SU-DHL-6 (cell line): ENCODE data around the gene STRA8.

Experiments
- H2AFZ ChIP-seq: fragments of 200-600 bp; sonication (generic); 2 replicates; pipeline ENCODE4 v1.6.1; 2014; ENCODE audit warnings: low read depth, mild to moderate bottlenecking, moderate library complexity, mixed read lengths, antibody characterized with exemption, low read length; ENCODE audit not compliant: severe bottlenecking
- H3F3A ChIP-seq: fragments of 200-600 bp; shearing (Covaris generic); 2 replicates; pipeline ENCODE4 v1.6.0; 2016; ENCODE audit warnings: antibody characterized with exemption, mild to moderate bottlenecking; ENCODE audit not compliant: insufficient read depth
- H3K27ac ChIP-seq: fragments of 200-600 bp; sonication (generic); 2 replicates; pipeline ENCODE4 v1.5.1; 2016; ENCODE audit warnings: low read depth, mild to moderate bottlenecking, low read length, moderate library complexity, mixed read lengths
- H3K27me3 ChIP-seq: fragments of 200-600 bp; sonication (generic), shearing (Covaris generic); 2 replicates; pipeline ENCODE4 v1.6.0; 2014; ENCODE audit warnings: mild to moderate bottlenecking, low read length
- H3K36me3 ChIP-seq: fragments of 200-600 bp; sonication (generic); 2 replicates; pipeline ENCODE4 v1.6.1; 2014; ENCODE audit warnings: mild to moderate bottlenecking, low read length, mixed read lengths
- H3K4me2 ChIP-seq: fragments of 300-600, 200-600 bp; shearing (Covaris generic), sonication (generic); 2 replicates; pipeline ENCODE4 v1.6.0; 2014; ENCODE audit warnings: low read length, low read depth, mild to moderate bottlenecking; ENCODE audit not compliant: poor library complexity, severe bottlenecking
- H3K4me3 ChIP-seq: fragments of 200-600 bp; sonication (generic); 2 replicates; pipeline ENCODE4 v1.5.1; 2014; ENCODE audit warnings: antibody characterized with exemption, low read length, mild to moderate bottlenecking, mixed read lengths; ENCODE audit not compliant: insufficient read depth, poor library complexity, severe bottlenecking
- H3K79me2 ChIP-seq: fragments of 200-600 bp; sonication (generic); 2 replicates; pipeline ENCODE4 v1.6.1; 2014; ENCODE audit warnings: mild to moderate bottlenecking, low read length, moderate library complexity; ENCODE audit not compliant: insufficient read depth
- H3K9ac ChIP-seq: fragments of 200-600 bp; sonication (generic); 2 replicates; pipeline ENCODE4 v1.7.0; 2014; ENCODE audit warnings: mild to moderate bottlenecking, low read length
- H3K9me2 ChIP-seq: fragments of 200-600 bp; sonication (generic); replicated peaks from 2 replicates; pipeline ENCODE4 v1.6.1; 2014; ENCODE audit warnings: low read length; ENCODE audit not compliant: insufficient read depth
- H3K9me3 ChIP-seq: fragments of 200-600 bp; sonication (generic); 2 replicates; pipeline ENCODE4 v1.6.1; 2014; ENCODE audit warnings: low read length, mixed read lengths; ENCODE audit not compliant: insufficient read depth
- H4K20me1 ChIP-seq: fragments of 200-600 bp; sonication (generic); 2 replicates; pipeline ENCODE4 v1.6.1; 2014; ENCODE audit warnings: low read depth, mild to moderate bottlenecking, antibody characterized with exemption, low read length, moderate library complexity, mixed read lengths
- CTCF ChIP-seq: fragments of 200-600 bp; sonication (generic); IDR thresholded peaks from one replicate; pipeline ENCODE4 v1.5.1; 2017; ENCODE audit warnings: antibody characterized with exemption, mild to moderate bottlenecking, low read length, moderate library complexity; ENCODE audit not compliant: insufficient read depth, poor library complexity, severe bottlenecking
- EZH2phosphoT487 ChIP-seq: fragments of 200-600 bp; sonication (generic), shearing (Covaris generic); conservative IDR thresholded peaks from 2 replicates; pipeline ENCODE4 v1.6.1; 2018; ENCODE audit warnings: mild to moderate bottlenecking, antibody characterized with exemption, low read length, moderate library complexity, mixed read lengths

STRA8 gene

GRCh38 chr7:135207406-135208101 is 26.1 kb upstream of the STRA8 start:
- Histone ChIP-seq H4K20me1 (no peaks in the 10 kb centered on the region), H3K9me3 (no peaks in the 10 kb centered on the region), H3K36me3 (no peaks in the 10 kb centered on the region), H3K9me2 (no peaks in the 10 kb centered on the region), H2AFZ (no peak overlapping the region), H3K9ac (no peak overlapping the region), H3K4me3 (no peak overlapping the region), H3K27me3 (no peaks in the 10 kb centered on the region), H3K27ac (no peak overlapping the region), H3K4me2 (no peak overlapping the region), H3K79me2 (no peaks in the 10 kb centered on the region), H3F3A (no peaks in the 10 kb centered on the region)
- TF ChIP-seq CTCF, result no peak
- no peak for TF ChIP-seq EZH2phosphoT487

GRCh38 chr7:135208102-135208793 is 25.4 kb upstream of the STRA8 start:
- Histone ChIP-seq H3K9ac (no peak overlapping the region), H3K27me3 (no peaks in the 10 kb centered on the region), H3K79me2 (no peaks in the 10 kb centered on the region), H3K4me3 (no peak overlapping the region), H3F3A (no peaks in the 10 kb centered on the region), H2AFZ (no peak overlapping the region), H3K9me3 (no peaks in the 10 kb centered on the region), H3K36me3 (no peaks in the 10 kb centered on the region), H4K20me1 (no peaks in the 10 kb centered on the region), H3K4me2 (no peak overlapping the region), H3K9me2 (no peaks in the 10 kb centered on the region), H3K27ac (no peak overlapping the region)
- TF ChIP-seq CTCF (no peak), EZH2phosphoT487 (no peak)

- H3K27me3 ChIP-seq, result no peaks in the 10 kb centered on the region
- no peaks in the 10 kb centered on the region for H3K9me2 ChIP-seq
- no peak overlapping the region for H3K9ac ChIP-seq
- no peaks in the 10 kb centered on the region for H3K79me2 ChIP-seq
- no peak overlapping the region for H3K4me3 ChIP-seq
- no peak overlapping the region for H2AFZ ChIP-seq
- TF ChIP-seq EZH2phosphoT487 (no peak), CTCF (no peak)
- no peaks in the 10 kb centered on the region for H3F3A ChIP-seq
- H3K27ac ChIP-seq, result no peak overlapping the region
- no peaks in the 10 kb centered on the region for H3K9me3 ChIP-seq
- no peaks in the 10 kb centered on the region for H4K20me1 ChIP-seq
- H3K4me2 ChIP-seq, result no peak overlapping the region
- H3K36me3 ChIP-seq, result no peaks in the 10 kb centered on the region
These were observed 24.3 kb upstream of the STRA8 start for GRCh38 chr7:135209225-135209834.
